HG03342 (cell line): ENCODE data around the gene ADAP2.
"Not testable (repeated sequence)": the region's sequence is repeated elsewhere in the genome, so short reads cannot be mapped to it uniquely, and the experiment has no call there.

Source experiments
- ATAC-seq: cut with Tn5 transposase; IDR thresholded peaks from one replicate; pipeline ENCODE4 v1.9.1; 2021; ENCODE audit warnings: mild to moderate bottlenecking, moderate library complexity; ENCODE audit not compliant: unreplicated experiment

The ADAP2 gene

GRCh38 chr17:30967911-30968310 is 46.2 kb downstream of the ADAP2 start:
- ATAC-seq = not testable (repeated sequence)

- ATAC-seq = no peak
Observed at GRCh38 chr17:30969989-30970830, 48.5 kb downstream of the ADAP2 start.

GRCh38 chr17:30970831-30971567 is 49.3 kb downstream of the ADAP2 start, which contains the start of gene RNF135:
Gene RNF135, plus strand, starts transcription at chr17:30971039. Its CDS starts 35 bp downstream, at chr17:30971074.
- ATAC-seq = peak; percentile 43

GRCh38 chr17:30975042-30975820 is 53.5 kb downstream of the ADAP2 start:
- no peak for ATAC-seq

GRCh38 chr17:30979919-30980318 is 58.2 kb downstream of the ADAP2 start:
- not testable (repeated sequence) for ATAC-seq

- ATAC-seq = no peak
Observed at GRCh38 chr17:30981531-30982519, 60.1 kb downstream of the ADAP2 start.

- no peak for ATAC-seq
Observed at GRCh38 chr17:30982855-30983254, 61.1 kb downstream of the ADAP2 start.

GRCh38 chr17:30990458-30990857 is 68.7 kb downstream of the ADAP2 start:
- ATAC-seq = no peak

GRCh38 chr17:30992551-30992950 is 70.8 kb downstream of the ADAP2 start:
- no peak for ATAC-seq

GRCh38 chr17:30995347-30995746 is 73.6 kb downstream of the ADAP2 start:
- no peak for ATAC-seq

- ATAC-seq = no peak
Observed at GRCh38 chr17:30996486-30996885, 74.7 kb downstream of the ADAP2 start.

GRCh38 chr17:30997270-30997669 is 75.5 kb downstream of the ADAP2 start:
- ATAC-seq = no peak

- ATAC-seq = no peak
Observed at GRCh38 chr17:30997842-30998241, 76.1 kb downstream of the ADAP2 start.

GRCh38 chr17:31002047-31002446 is 80.3 kb downstream of the ADAP2 start:
- no peak for ATAC-seq

- ATAC-seq = no peak
Observed at GRCh38 chr17:31003225-31003866, 81.6 kb downstream of the ADAP2 start.

GRCh38 chr17:31004160-31004559 is 82.4 kb downstream of the ADAP2 start:
- no peak for ATAC-seq

GRCh38 chr17:31007695-31008373 is 86.1 kb downstream of the ADAP2 start:
- ATAC-seq = no peak

GRCh38 chr17:31008374-31009041 is 86.8 kb downstream of the ADAP2 start:
- ATAC-seq = no peak
